GM03348 (cell line): ENCODE results near the gene SLC9C1.

Experiments used
- DNase-seq: peaks from one replicate; pipeline ENCODE4 v3.0.0; 2012; ENCODE audit warnings: low spot score

The SLC9C1 gene

DNA sequence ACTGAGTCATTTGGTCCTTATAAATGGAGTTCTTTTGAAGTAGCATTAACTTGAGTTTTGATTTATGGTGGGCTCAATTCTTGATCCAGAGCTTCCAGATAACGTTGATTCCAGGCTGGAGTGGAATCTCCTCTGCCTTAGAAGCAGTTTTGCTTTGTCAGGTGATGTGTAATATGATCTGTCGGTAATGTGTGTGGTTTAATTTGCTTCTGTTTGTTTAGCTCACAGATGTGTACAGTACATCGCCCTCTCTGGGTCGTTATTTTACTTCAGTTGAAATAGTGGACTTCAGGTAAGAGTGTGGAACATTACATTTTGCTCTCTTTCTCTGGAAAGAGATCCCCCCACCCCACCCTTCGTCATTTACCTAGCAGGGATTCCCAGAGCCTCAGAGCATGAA is 184.7 kb downstream of the SLC9C1 start:
- DNase-seq: no peak

DNA sequence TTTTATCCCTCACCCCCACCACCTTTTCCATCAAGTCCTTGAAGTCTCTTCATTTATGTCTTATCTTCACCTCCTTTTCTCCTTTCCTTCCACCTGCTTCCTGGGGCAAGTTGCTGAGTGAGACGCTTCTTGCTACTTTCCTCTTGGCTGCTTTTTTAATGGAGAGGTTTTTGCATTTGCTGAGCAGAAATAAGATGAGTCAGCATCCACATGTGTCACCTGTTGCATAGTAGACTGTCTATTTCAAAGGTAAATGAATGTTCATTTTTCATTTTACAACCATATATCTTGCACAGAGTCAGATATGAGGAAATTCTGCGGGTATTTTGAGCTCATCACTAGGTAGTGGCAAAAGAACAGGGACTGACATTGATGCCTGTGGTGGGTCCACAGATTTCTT is 189.2 kb downstream of the SLC9C1 start:
- DNase-seq: no peak

DNA sequence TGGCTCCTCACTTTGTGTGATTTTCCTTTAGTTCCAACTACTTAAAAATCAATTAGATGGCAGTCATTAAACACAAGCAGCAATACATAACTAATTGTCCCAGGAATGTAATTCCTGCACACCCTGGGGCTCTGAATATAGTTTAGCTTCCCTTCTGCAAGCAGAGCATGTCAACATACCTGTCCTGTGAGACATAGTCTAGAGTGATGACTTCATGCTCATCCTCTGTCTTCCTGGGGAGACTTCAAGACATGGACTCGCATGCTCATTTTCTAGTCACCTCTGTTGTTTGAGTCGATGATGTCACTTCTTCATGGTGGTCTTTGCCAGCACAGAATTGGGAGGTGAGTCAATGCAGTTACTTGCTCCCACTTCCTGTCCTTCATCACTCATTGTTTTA is 192.1 kb downstream of the SLC9C1 start:
- peak; percentile 50 for DNase-seq

- peak; percentile 83 for DNase-seq
These were observed 196.6 kb downstream of the SLC9C1 start for GRCh38 chr3:112097378-112097777.

DNA sequence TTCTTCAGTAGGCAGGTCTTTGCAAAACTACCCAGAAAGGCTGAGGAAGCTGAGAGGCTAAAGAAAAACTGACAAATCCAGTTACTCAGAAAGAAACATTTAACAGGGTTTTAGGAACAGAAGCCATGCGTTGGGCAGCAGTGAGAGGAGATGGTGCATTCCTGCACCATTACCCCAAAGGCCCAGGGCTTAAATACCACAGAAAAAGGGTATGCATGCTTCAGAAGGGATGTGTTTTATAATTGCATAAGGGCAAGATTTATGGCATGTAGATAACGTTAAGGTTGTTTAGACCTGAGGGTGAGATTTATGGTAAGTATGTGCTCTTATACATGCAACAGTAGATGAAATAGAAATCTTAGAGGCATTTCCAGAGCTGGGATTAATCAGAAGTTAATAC is 197.8 kb downstream of the SLC9C1 start:
- DNase-seq: no peak

DNA sequence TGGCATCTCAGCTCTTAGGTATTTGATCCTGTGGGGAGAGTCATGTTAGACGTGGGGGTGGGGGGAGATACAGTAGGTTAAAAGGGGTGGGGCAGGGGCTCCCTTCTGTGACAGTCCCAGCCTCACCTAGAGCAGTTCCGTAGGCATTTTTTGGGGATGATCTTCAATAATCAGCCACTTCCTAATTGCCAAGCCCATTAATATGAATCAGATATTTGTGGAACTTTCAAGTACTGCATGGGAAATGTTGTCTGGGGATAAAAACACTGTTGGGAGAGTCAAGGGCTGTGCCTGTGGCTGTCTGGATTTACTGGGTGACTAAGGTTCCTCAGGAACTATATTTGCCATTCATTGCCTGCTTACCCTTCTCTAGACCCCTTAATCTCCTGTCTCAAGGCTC is 198.3 kb downstream of the SLC9C1 start:
- DNase-seq: no peak

DNA sequence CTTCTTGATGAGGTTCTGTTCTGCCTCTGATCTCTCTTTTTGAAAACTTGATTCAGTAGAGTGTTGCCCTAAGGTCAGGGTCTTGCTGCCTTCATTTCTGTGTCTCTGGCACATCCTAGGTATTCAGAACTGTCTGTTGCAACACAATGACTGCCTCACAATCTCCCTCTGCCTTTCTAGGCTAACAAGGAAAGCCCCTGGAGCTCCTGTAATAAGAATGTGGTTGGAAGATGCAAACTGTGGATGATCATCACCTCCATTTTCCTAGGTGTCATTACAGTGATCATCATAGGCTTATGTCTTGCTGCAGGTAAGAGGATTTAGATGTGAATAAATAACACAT is 200.9 kb downstream of the SLC9C1 start:
- no peak for DNase-seq

DNA sequence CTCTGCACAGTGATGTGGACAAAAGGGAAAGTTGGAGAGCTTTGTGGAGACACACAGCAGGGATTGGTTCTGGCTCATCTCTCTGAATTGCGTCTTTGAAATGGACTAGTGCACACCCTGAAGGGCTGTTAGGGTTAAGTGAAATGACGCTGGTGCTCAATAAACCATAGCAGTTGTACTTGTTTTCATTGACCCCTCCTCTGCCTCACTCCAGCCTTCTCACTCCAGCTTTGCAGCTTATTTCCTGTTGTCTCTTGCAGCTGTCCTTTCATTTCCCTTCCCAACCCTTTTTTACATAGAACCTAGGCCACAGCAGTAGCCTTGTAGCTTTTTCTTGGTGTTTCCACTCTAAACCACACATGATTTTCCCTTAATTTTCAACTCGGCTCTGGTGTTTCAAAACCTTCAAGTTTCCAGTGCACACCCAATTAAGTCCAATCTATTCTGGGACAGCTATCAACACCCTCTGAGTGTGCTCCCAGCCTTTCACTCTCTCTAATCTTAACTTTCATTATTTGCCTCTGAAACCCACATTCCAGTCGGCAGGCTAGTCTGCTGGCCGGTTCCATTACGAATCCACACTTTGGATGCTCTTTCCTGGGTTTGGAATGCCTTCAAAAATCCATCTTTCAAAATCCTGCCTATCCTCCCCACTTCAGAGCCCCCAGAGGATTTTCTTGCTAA is 201.4 kb downstream of the SLC9C1 start:
- DNase-seq: peak; percentile 72

DNA sequence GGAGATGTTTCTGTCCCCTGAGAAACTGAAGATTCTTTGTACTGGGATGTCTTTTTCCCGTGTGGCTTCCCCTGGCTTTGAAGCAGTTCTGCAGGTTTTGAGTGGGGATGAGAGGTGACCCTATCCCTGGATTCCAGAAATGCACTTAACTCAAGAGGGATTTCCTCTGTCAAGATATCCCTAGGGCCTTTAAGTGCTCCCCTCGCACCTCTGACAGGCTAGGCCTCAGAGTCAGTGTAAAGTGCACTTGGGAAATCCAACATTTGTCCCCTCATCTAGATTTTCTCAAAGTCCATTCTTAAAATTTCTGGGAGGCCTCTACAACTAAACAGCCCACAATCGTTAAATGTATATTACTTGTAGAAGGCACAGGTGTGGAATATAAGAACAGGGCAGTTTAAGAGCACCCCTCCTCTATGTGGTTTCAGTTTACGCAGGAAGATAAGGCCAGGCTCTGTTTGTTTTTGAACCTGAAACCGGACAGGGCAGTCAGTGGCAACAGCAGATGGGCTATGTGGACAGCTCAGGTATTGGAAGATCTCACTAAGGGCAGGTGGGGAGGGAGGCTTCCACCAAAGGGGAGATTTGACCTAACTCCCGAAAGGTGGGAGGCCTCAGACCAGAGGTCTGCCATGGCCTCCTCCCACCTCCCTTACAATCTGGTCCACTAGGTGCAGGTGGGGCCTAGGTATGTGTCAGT is 203.0 kb downstream of the SLC9C1 start:
- DNase-seq: no peak
